GM21367 (cell line): ENCODE data around the gene QRSL1.
"Not testable (repeated sequence)": the region's sequence is repeated elsewhere in the genome, so short reads cannot be mapped to it uniquely, and the experiment has no call there.

Experiments
- ATAC-seq: cut with Tn5 transposase; IDR thresholded peaks from one replicate; pipeline ENCODE4 v1.9.1; 2021; ENCODE audit not compliant: unreplicated experiment

The QRSL1 gene

GRCh38 chr6:106674541-106675229 is 45.3 kb downstream of the QRSL1 start:
- ATAC-seq, result no peak

GRCh38 chr6:106677282-106677681 is 47.9 kb downstream of the QRSL1 start:
- no peak for ATAC-seq

- no peak for ATAC-seq
These were observed 54.6 kb downstream of the QRSL1 start for GRCh38 chr6:106684011-106684410.

GRCh38 chr6:106685833-106686232 is 56.5 kb downstream of the QRSL1 start:
- no peak for ATAC-seq

- no peak for ATAC-seq
These were observed 59.0 kb downstream of the QRSL1 start for GRCh38 chr6:106688177-106688951.

- no peak for ATAC-seq
These were observed 62.9 kb downstream of the QRSL1 start for GRCh38 chr6:106692112-106692818.

- ATAC-seq, result no peak
These were observed 63.4 kb downstream of the QRSL1 start for GRCh38 chr6:106692819-106693208.

GRCh38 chr6:106693418-106693817 is 64.0 kb downstream of the QRSL1 start:
- no peak for ATAC-seq

- no peak for ATAC-seq
These were observed 65.0 kb downstream of the QRSL1 start for GRCh38 chr6:106694343-106694742.

- ATAC-seq, result no peak
These were observed 71.2 kb downstream of the QRSL1 start for GRCh38 chr6:106700581-106700980.

- not testable (repeated sequence) for ATAC-seq
These were observed 71.8 kb downstream of the QRSL1 start for GRCh38 chr6:106701201-106701600.

- ATAC-seq, result peak; percentile 31
These were observed 72.7 kb downstream of the QRSL1 start for GRCh38 chr6:106702046-106702445.

GRCh38 chr6:106702451-106703110 is 73.2 kb downstream of the QRSL1 start:
- ATAC-seq, result peak; percentile 95

- no peak for ATAC-seq
These were observed 74.9 kb downstream of the QRSL1 start for GRCh38 chr6:106704327-106704726.

GRCh38 chr6:106705156-106705555 is 75.8 kb downstream of the QRSL1 start:
- no peak for ATAC-seq

GRCh38 chr6:106710580-106710979 is 81.2 kb downstream of the QRSL1 start:
- no peak for ATAC-seq

GRCh38 chr6:106714281-106714680 is 84.9 kb downstream of the QRSL1 start:
- no peak for ATAC-seq

- no peak for ATAC-seq
These were observed 86.5 kb downstream of the QRSL1 start for GRCh38 chr6:106715922-106716321.

- no peak for ATAC-seq
These were observed 87.6 kb downstream of the QRSL1 start for GRCh38 chr6:106716966-106717365.
